Measurements from ENCODE around the gene UBL4A.

GRCh38 chrX:154484255-154485149, 1.9 kb downstream of the UBL4A start:
- TF ChIP-seq POLR2A (IDR thresholded peaks at IDR 0.05) (no peak), CTCF (IDR thresholded peaks at IDR 0.05) (no peak)

Data from uterus (tissue), 2 donors.